H1 (cell line): Measurements from ENCODE around the gene GPS1. TPM values are rescaled to one million over a fixed set of nuclear protein-coding genes. Genes with fewer than 3 reads are reported as not detected.
A peak's percentile ranks its signal among the peaks of the same experiment; 100 is the strongest.

Experiments used
- CTCF ChIA-PET: fragments of 300-600 bp; sonication (Branson Sonifier 250); formaldehyde crosslinking; loops from one replicate; lab custom pipeline; 2021; ENCODE audit not compliant: partially characterized antibody; lab: Charles Lee
- POLR2A ChIA-PET: fragments of 300-600 bp; sonication (Branson Sonifier 250); formaldehyde crosslinking; loops from one replicate; lab custom pipeline; 2021; ENCODE audit warnings: inconsistent platforms; ENCODE audit not compliant: partially characterized antibody; lab: Charles Lee
- DNase-seq, 2 experiments: peaks; one replicate each; pipeline versions ENCODE4 v3.0.0 to v3.0.0-alpha.2; 2010 to 2022; ENCODE audit warnings: low spot score in 2 of 2, low read depth in 1 of 2, mixed read lengths in 1 of 2
- FAIRE-seq: peaks from 2 replicates; lab custom pipeline; 2011; peaks lifted over from hg19 to GRCh38; lab: Jason Lieb, UNC
- H2AFZ ChIP-seq: 2 replicates; pipeline ENCODE4 v1.8.1; 2012; ENCODE audit warnings: low read length, inconsistent platforms
- H2AK5ac ChIP-seq: 2 replicates; pipeline ENCODE4 v1.6.1; 2013; ENCODE audit warnings: low read depth, low read length
- H2BK120ac ChIP-seq: replicated peaks from 2 replicates; pipeline ENCODE3; 2013; ENCODE audit warnings: low read depth, low read length, inconsistent platforms
- H2BK12ac ChIP-seq: 2 replicates; pipeline ENCODE4 v1.6.1; 2013; ENCODE audit warnings: low read depth, low read length
- H2BK15ac ChIP-seq: 2 replicates; pipeline ENCODE4 v1.6.1; 2013; ENCODE audit warnings: low read length
- H2BK20ac ChIP-seq: 2 replicates; pipeline ENCODE4 v1.6.1; 2013; ENCODE audit warnings: low read length
- H2BK5ac ChIP-seq: 2 replicates; pipeline ENCODE4 v1.6.1; 2013; ENCODE audit warnings: low read depth, low read length
- H3K14ac ChIP-seq: 2 replicates; pipeline ENCODE4 v1.6.1; 2013; ENCODE audit warnings: inconsistent platforms; ENCODE audit not compliant: insufficient read length
- H3K18ac ChIP-seq: 2 replicates; pipeline ENCODE4 v1.6.1; 2013; ENCODE audit warnings: low read length; ENCODE audit errors: extremely low read depth
- H3K23ac ChIP-seq: 2 replicates; pipeline ENCODE4 v1.6.1; 2013; ENCODE audit warnings: inconsistent platforms; ENCODE audit not compliant: insufficient read length
- H3K23me2 ChIP-seq: 2 replicates; pipeline ENCODE4 v1.6.1; 2013; ENCODE audit warnings: low read depth, low read length
- H3K27ac ChIP-seq: 2 replicates; pipeline ENCODE4 v1.6.1; 2011; ENCODE audit warnings: low read depth, low read length, inconsistent platforms
- H3K27me3 ChIP-seq, 4 experiments: replicated peaks in 1 of 4; 1 replicate in 1 of 4; 2 replicates in 3 of 4; pipeline versions ENCODE4 v1.6.1 to v1.8.1; 2011 to 2013; ENCODE audit warnings: low read length in 3 of 4, mild to moderate bottlenecking in 3 of 4, inconsistent platforms in 2 of 4, mixed read lengths in 2 of 4, moderate library complexity in 1 of 4; ENCODE audit not compliant: control insufficient read depth in 3 of 4, insufficient read depth in 3 of 4; ENCODE audit errors: extremely low read depth in 1 of 4
- H3K36me3 ChIP-seq, 4 experiments: 2 replicates each; pipeline versions ENCODE4 v1.6.1 to v1.8.1; 2011 to 2013; ENCODE audit warnings: mild to moderate bottlenecking in 4 of 4, low read length in 3 of 4, moderate library complexity in 2 of 4, control low read depth in 1 of 4, inconsistent platforms in 1 of 4; ENCODE audit not compliant: insufficient read depth in 4 of 4, control insufficient read depth in 2 of 4
- H3K4ac ChIP-seq: replicated peaks from 2 replicates; pipeline ENCODE3; 2013; ENCODE audit warnings: low read length, low read depth, mixed read lengths, inconsistent platforms; ENCODE audit not compliant: insufficient read length
- H3K4me1 ChIP-seq, 4 experiments: replicated peaks in 1 of 4; 1 replicate in 1 of 4; 2 replicates in 3 of 4; pipeline versions ENCODE4 v1.6.1 to v1.8.1; 2011 to 2013; ENCODE audit warnings: low read length in 3 of 4, inconsistent platforms in 2 of 4, mixed read lengths in 1 of 4; ENCODE audit not compliant: insufficient read depth in 4 of 4, control insufficient read depth in 3 of 4
- H3K4me2 ChIP-seq, 2 experiments: 2 replicates each; pipeline versions ENCODE4 v1.6.1 to v1.8.1; 2011 to 2013; ENCODE audit warnings: low read depth in 2 of 2, low read length in 2 of 2, control low read depth in 1 of 2, inconsistent platforms in 1 of 2, mild to moderate bottlenecking in 1 of 2; ENCODE audit not compliant: insufficient read depth in 1 of 2
- H3K4me3 ChIP-seq, 4 experiments: fragments of 200-600, 300-600 bp in 1 of 4; sonication (generic), shearing (Covaris generic), sonication (Bioruptor Twin) in 1 of 4; 2 replicates each; pipeline versions ENCODE4 v1.5.1 to v1.8.1; 2011 to 2016; ENCODE audit warnings: low read length in 4 of 4, low read depth in 3 of 4, control low read depth in 2 of 4, inconsistent platforms in 2 of 4, mild to moderate bottlenecking in 2 of 4, mixed read lengths in 1 of 4, moderate library complexity in 1 of 4; ENCODE audit not compliant: insufficient read depth in 2 of 4; ENCODE audit errors: extremely low read depth in 1 of 4
- H3K56ac ChIP-seq: replicated peaks from 2 replicates; pipeline ENCODE3; 2013; ENCODE audit warnings: low read depth, mild to moderate bottlenecking, mixed read lengths, low read length, inconsistent platforms; ENCODE audit not compliant: insufficient read length
- H3K79me1 ChIP-seq: 2 replicates; pipeline ENCODE4 v1.6.1; 2013; ENCODE audit warnings: low read depth, low read length, control low read depth
- H3K79me2 ChIP-seq, 2 experiments: 2 replicates each; pipeline versions ENCODE4 v1.6.1 to v1.8.1; 2012 to 2013; ENCODE audit warnings: low read length in 2 of 2, mild to moderate bottlenecking in 2 of 2, inconsistent platforms in 1 of 2; ENCODE audit not compliant: insufficient read depth in 2 of 2, control insufficient read depth in 1 of 2
- H3K9ac ChIP-seq, 4 experiments: replicated peaks in 1 of 4; 1 replicate in 1 of 4; 2 replicates in 3 of 4; pipeline versions ENCODE4 v1.6.1 to v1.8.1; 2011 to 2013; ENCODE audit warnings: low read depth in 3 of 4, low read length in 3 of 4, control low read depth in 2 of 4, mild to moderate bottlenecking in 2 of 4, moderate library complexity in 2 of 4, inconsistent platforms in 1 of 4; ENCODE audit errors: extremely low read depth in 1 of 4
- H3K9me3 ChIP-seq, 2 experiments: 2 replicates each; pipeline versions ENCODE4 v1.6.1 to v1.8.1; 2012 to 2013; ENCODE audit warnings: mild to moderate bottlenecking in 2 of 2, moderate library complexity in 2 of 2, control low read depth in 1 of 2, inconsistent platforms in 1 of 2, low read depth in 1 of 2, low read length in 1 of 2, mixed read lengths in 1 of 2; ENCODE audit not compliant: insufficient read depth in 2 of 2
- H4K20me1 ChIP-seq, 2 experiments: replicated peaks in 1 of 2; 2 replicates each; pipeline versions ENCODE3 to v1.8.1; 2011 to 2013; ENCODE audit warnings: inconsistent platforms in 2 of 2, low read length in 2 of 2, mild to moderate bottlenecking in 1 of 2; ENCODE audit not compliant: insufficient read depth in 2 of 2, control insufficient read depth in 1 of 2
- H4K5ac ChIP-seq: 2 replicates; pipeline ENCODE4 v1.6.1; 2013; ENCODE audit warnings: low read length, low read depth, mixed read lengths, inconsistent platforms; ENCODE audit not compliant: insufficient read length
- H4K8ac ChIP-seq: 2 replicates; pipeline ENCODE4 v1.8.0; 2013; ENCODE audit warnings: mild to moderate bottlenecking, moderate library complexity, low read length, inconsistent platforms; ENCODE audit not compliant: insufficient read depth; ENCODE audit errors: extremely low read depth
- H4K91ac ChIP-seq: replicated peaks from 2 replicates; pipeline ENCODE3; 2013; ENCODE audit warnings: low read length, mixed read lengths, inconsistent platforms; ENCODE audit not compliant: insufficient read length
- ATF3 ChIP-seq: IDR thresholded peaks from 2 replicates; pipeline ENCODE4 v1.6.1; 2011; ENCODE audit warnings: low read depth, mild to moderate bottlenecking, low read length; ENCODE audit not compliant: insufficient read depth
- CHD2 ChIP-seq: IDR thresholded peaks from 2 replicates; pipeline ENCODE4 v1.6.1; 2012; ENCODE audit warnings: low read length, improper control_type of control experiment
- E2F6 ChIP-seq: IDR thresholded peaks from 2 replicates; pipeline ENCODE4 v1.6.1; 2012; ENCODE audit warnings: inconsistent platforms
- EGR1 ChIP-seq: IDR thresholded peaks from 2 replicates; pipeline ENCODE4 v1.6.1; 2011; ENCODE audit warnings: low read depth, low read length, borderline replicate concordance
- FOSL1 ChIP-seq: IDR thresholded peaks from 2 replicates; pipeline ENCODE4 v1.6.1; 2011; ENCODE audit warnings: mild to moderate bottlenecking, low read depth, low read length, moderate library complexity; ENCODE audit not compliant: insufficient read depth
- MAFK ChIP-seq: IDR thresholded peaks from 2 replicates; pipeline ENCODE4 v1.6.1; 2012; ENCODE audit warnings: low read depth, mild to moderate bottlenecking, improper control_type of control experiment, low read length
- POLR2A ChIP-seq, 2 experiments: IDR thresholded peaks; 1 replicate in 1 of 2; 2 replicates in 1 of 2; pipeline ENCODE4 v1.6.1; 2011; ENCODE audit warnings: low read depth in 2 of 2, low read length in 2 of 2, mild to moderate bottlenecking in 2 of 2; ENCODE audit errors: control extremely low read depth in 1 of 2
- RFX5 ChIP-seq: IDR thresholded peaks from 2 replicates; pipeline ENCODE4 v1.6.1; 2011; ENCODE audit warnings: low read depth, low read length, improper control_type of control experiment, borderline replicate concordance
- RXRA ChIP-seq: IDR thresholded peaks from 2 replicates; pipeline ENCODE4 v1.6.1; 2011; ENCODE audit warnings: low read depth, mild to moderate bottlenecking, low read length, moderate library complexity; ENCODE audit not compliant: insufficient read depth
- TCF12 ChIP-seq: IDR thresholded peaks from 2 replicates; pipeline ENCODE4 v1.6.1; 2011; ENCODE audit warnings: low read depth, mild to moderate bottlenecking, low read length
- WGBS, 2 experiments: shearing (Covaris generic) in 1 of 2; methylation state at CpG; one replicate each; pipeline versions ENCODE4 v1.1.6 to v1.1.7; 2013 to 2015; ENCODE audit warnings: low lambda C conversion rate in 2 of 2, mixed read lengths in 2 of 2, inconsistent platforms in 1 of 2, low coverage in 1 of 2, missing lambda C conversion rate in 1 of 2; ENCODE audit not compliant: insufficient replicate concordance in 2 of 2, insufficient coverage in 1 of 2, insufficient read length in 1 of 2; ENCODE audit errors: extremely low coverage in 1 of 2, missing lambda C conversion rate in 1 of 2; 5-methylcytosine and 5-hydroxymethylcytosine counted together
- polyA plus RNA-seq, 7 experiments: library from polyadenylated mRNA; depleted of rRNA in 3 of 7; stranded (reverse) in 5 of 7; unstranded in 2 of 7; fragments of >200 nt in 5 of 7; fragments of 200-250 nt in 2 of 7; gene quantifications; 1 replicate in 5 of 7; 2 replicates in 1 of 7; 4 replicates in 1 of 7; pipeline versions ENCODE4 v1.2.1 to v1.2.3, GENCODE V29; 2011 to 2013; ENCODE audit warnings: missing spikeins in 2 of 7, mixed read lengths in 2 of 7
- total RNA-seq: library from RNA; stranded (reverse); fragmentation: NEBNext Ultra II Directional; extraction: Animal tissue kit (Norgen Biotek cat#: 25700); gene quantifications from 2 replicates; pipeline ENCODE4 v1.2.1, GENCODE V29; 2021

The GPS1 gene
- total and polyA plus RNA-seq, 2 of the 8 experiments (the other 6 are each of a cell fraction or from before 2014, with no cell fraction given), result 153 to 277 TPM

- no peak overlapping the region for H2BK12ac ChIP-seq
- no peaks in the 10 kb centered on the region for H3K36me3 ChIP-seq
- H3K4ac ChIP-seq, result no peak overlapping the region
- no peak overlapping the region for H3K18ac ChIP-seq
- peaks cover 0 to 12% of the 10 kb centered on the region in 2 experiments; a peak in 1 of 4 replicates for H3K79me2 ChIP-seq
- peaks cover 4% of the 10 kb centered on the region; the same call in 1 of the 2 replicates for H3K79me1 ChIP-seq
- no peak overlapping the region for H3K4me3 ChIP-seq
- TF ChIP-seq FOSL1 (no peak), ATF3 (no peak), CHD2 (no peak), E2F6 (no peak), MAFK (no peak), POLR2A (IDR thresholded peaks at IDR 0.05; ENCODE audit: control extremely low read depth in 1 of 2, low read depth in 2 of 2, low read length in 2 of 2) (no peak), EGR1 (no peak), RXRA (no peak), TCF12 (no peak), RFX5 (no peak)
- peaks cover 12% of the 10 kb centered on the region for H3K23me2 ChIP-seq
- no peaks in the 10 kb centered on the region for H3K9me3 ChIP-seq
- no peak overlapping the region for H4K5ac ChIP-seq
- H3K4me2 ChIP-seq, result no peak overlapping the region
- peaks cover 0 to 14% (median 8%) of the 10 kb centered on the region in 4 experiments; a peak in 5 of 7 replicates for H3K4me1 ChIP-seq
- no peak overlapping the region for H3K27ac ChIP-seq
- H3K56ac ChIP-seq, result no peak overlapping the region
- WGBS, 2 experiments, result 89% methylated on average over 11 of the region's 14 CpGs; no CpG with 5 or more reads in 1 of the 2 experiments
- H2AFZ ChIP-seq, result no peak overlapping the region
- H4K8ac ChIP-seq, result peak overlapping the region; percentile 6; the same call in 1 of the 2 replicates
- H2BK15ac ChIP-seq, result no peak overlapping the region
- no peaks in the 10 kb centered on the region for H3K27me3 ChIP-seq
- no peak for FAIRE-seq
- H3K9ac ChIP-seq, result no peak overlapping the region
- no peak overlapping the region for H2BK5ac ChIP-seq
- H2AK5ac ChIP-seq, result no peak overlapping the region
- H4K20me1 ChIP-seq, result peaks cover 7 to 13% of the 10 kb centered on the region in 2 experiments
- POLR2A ChIA-PET, result interaction anchor here (0.6 to 4.3 kb wide), 24 partner anchors 8 to 134 kb away, joined by 3 to 15 read pairs (median 4); partner anchors contain the start of genes DCXR, DUS1L, FASN and NOTUM
- CTCF ChIA-PET, result interaction anchor here (0.6 to 4.7 kb wide), 48 partner anchors 9 to 330 kb away, joined by 3 to 29 read pairs (median 4); partner anchors contain the start of genes ASPSCR1, DCXR, DUS1L and MAFG
- H2BK20ac ChIP-seq, result no peak overlapping the region
- H3K23ac ChIP-seq, result no peak overlapping the region
- H2BK120ac ChIP-seq, result no peak overlapping the region
- H4K91ac ChIP-seq, result no peak overlapping the region
- DNase-seq, result no peak
- no peak overlapping the region for H3K14ac ChIP-seq
Observed at GRCh38 chr17:82020572-82021106, 31.1 kb upstream of the GPS1 start.
